Mucosa of rectum (tissue), 2 donors: Measurements from ENCODE around the gene ANO7.
"Not testable (repeated sequence)": the region's sequence is repeated elsewhere in the genome, so short reads cannot be mapped to it uniquely, and the experiment has no call there.

ENCODE experiments used
- H3K27ac ChIP-seq, 2 donors: one replicate each; pipeline ENCODE4 v1.7.0; 2013; ENCODE audit warnings: inconsistent platforms in 2 of 2, low read depth in 2 of 2, low read length in 2 of 2
- H3K27me3 ChIP-seq, 2 donors: one replicate each; pipeline ENCODE4 v1.7.0; 2013; ENCODE audit warnings: low read length in 2 of 2; ENCODE audit not compliant: control insufficient read depth in 2 of 2, insufficient read depth in 2 of 2
- H3K36me3 ChIP-seq, 2 donors: one replicate each; pipeline ENCODE4 v1.7.0; 2013; ENCODE audit warnings: low read length in 2 of 2; ENCODE audit not compliant: control insufficient read depth in 2 of 2, insufficient read depth in 2 of 2
- H3K4me1 ChIP-seq, 2 donors: one replicate each; pipeline ENCODE4 v1.7.0; 2013; ENCODE audit warnings: low read length in 2 of 2, mild to moderate bottlenecking in 1 of 2; ENCODE audit not compliant: control insufficient read depth in 2 of 2, insufficient read depth in 2 of 2
- H3K4me3 ChIP-seq, 2 donors: one replicate each; pipeline ENCODE4 v1.7.0; 2013; ENCODE audit warnings: low read length in 2 of 2
- H3K9ac ChIP-seq, 2 donors: one replicate each; pipeline ENCODE4 v1.7.0; 2013; ENCODE audit warnings: low read length in 2 of 2, low read depth in 1 of 2, mild to moderate bottlenecking in 1 of 2
- H3K9me3 ChIP-seq, 2 donors: one replicate each; pipeline ENCODE4 v1.7.0; 2013; ENCODE audit warnings: low read length in 2 of 2; ENCODE audit not compliant: control insufficient read depth in 2 of 2
- donor health status: healthy.
- donor health status: Normal muscosa, but diverticular disease.

Gene ANO7

GRCh38 chr2:241189856-241190201 lies 1.4 kb downstream of the ANO7 start:
- H3K27me3 ChIP-seq, result no peaks in the 10 kb centered on the region
- H3K9me3 ChIP-seq, result no peaks in the 10 kb centered on the region
- H3K4me1 ChIP-seq, result peaks cover 5 to 6% of the 10 kb centered on the region in 2 donors
- no peaks in the 10 kb centered on the region for H3K36me3 ChIP-seq
- no peak overlapping the region for H3K4me3 ChIP-seq
- H3K9ac ChIP-seq, result no peak overlapping the region
- H3K27ac ChIP-seq, result peak overlapping the region; percentile 37 to 65

- peaks cover 5 to 6% of the 10 kb centered on the region in 2 donors for H3K4me1 ChIP-seq
- no peaks in the 10 kb centered on the region for H3K27me3 ChIP-seq
- no peak overlapping the region for H3K4me3 ChIP-seq
- H3K36me3 ChIP-seq, result no peaks in the 10 kb centered on the region
- no peak overlapping the region for H3K9ac ChIP-seq
- peak overlapping the region; percentile 37 to 65 for H3K27ac ChIP-seq
- no peaks in the 10 kb centered on the region for H3K9me3 ChIP-seq
Measured at GRCh38 chr2:241190291-241190981, 2.0 kb downstream of the ANO7 start.

GRCh38 chr2:241191081-241191480 lies 2.6 kb downstream of the ANO7 start:
- Histone ChIP-seq H3K27me3 (no peaks in the 10 kb centered on the region), H3K36me3 (no peaks in the 10 kb centered on the region), H3K4me1 (peaks cover 5 to 6% of the 10 kb centered on the region in 2 donors), H3K4me3 (no peak overlapping the region), H3K9me3 (no peaks in the 10 kb centered on the region), H3K27ac (peak overlapping the region in 1 of 2 donors; percentile 65), H3K9ac (no peak overlapping the region)

- Histone ChIP-seq H3K9me3 (no peaks in the 10 kb centered on the region), H3K27ac (no peak overlapping the region), H3K9ac (no peak overlapping the region), H3K4me1 (peaks cover under 1 to 4% of the 10 kb centered on the region in 2 donors), H3K27me3 (no peaks in the 10 kb centered on the region), H3K36me3 (no peaks in the 10 kb centered on the region), H3K4me3 (no peak overlapping the region)
Measured at GRCh38 chr2:241193271-241193670, 4.8 kb downstream of the ANO7 start.

GRCh38 chr2:241194811-241195210 lies 6.3 kb downstream of the ANO7 start:
- Histone ChIP-seq H3K9me3 (no peaks in the 10 kb centered on the region), H3K9ac (no peak overlapping the region), H3K36me3 (no peaks in the 10 kb centered on the region), H3K4me3 (no peak overlapping the region), H3K4me1 (peaks cover 0 to 2% of the 10 kb centered on the region in 2 donors), H3K27me3 (no peaks in the 10 kb centered on the region), H3K27ac (no peak overlapping the region)

GRCh38 chr2:241195506-241196130 lies 7.1 kb downstream of the ANO7 start:
- Histone ChIP-seq H3K36me3 (no peaks in the 10 kb centered on the region), H3K9me3 (no peaks in the 10 kb centered on the region), H3K9ac (no peak overlapping the region), H3K27me3 (no peaks in the 10 kb centered on the region), H3K27ac (no peak overlapping the region), H3K4me1 (peaks cover 0 to 2% of the 10 kb centered on the region in 2 donors), H3K4me3 (no peak overlapping the region)

- not testable (repeated sequence) for H3K9ac ChIP-seq, H3K36me3 ChIP-seq, H3K27ac ChIP-seq, H3K4me3 ChIP-seq, H3K9me3 ChIP-seq, H3K4me1 ChIP-seq, H3K27me3 ChIP-seq
Measured at GRCh38 chr2:241197246-241197645, 8.8 kb downstream of the ANO7 start.

GRCh38 chr2:241197947-241198346 lies 9.5 kb downstream of the ANO7 start:
- no peak overlapping the region for H3K9ac ChIP-seq
- no peaks in the 10 kb centered on the region for H3K9me3 ChIP-seq
- peaks cover 0 to 2% of the 10 kb centered on the region in 2 donors for H3K4me1 ChIP-seq
- H3K36me3 ChIP-seq, result no peaks in the 10 kb centered on the region
- no peaks in the 10 kb centered on the region for H3K27me3 ChIP-seq
- no peak overlapping the region for H3K4me3 ChIP-seq
- no peak overlapping the region for H3K27ac ChIP-seq

- H3K4me1 ChIP-seq, result peaks cover 0 to 2% of the 10 kb centered on the region in 2 donors
- H3K4me3 ChIP-seq, result no peak overlapping the region
- no peaks in the 10 kb centered on the region for H3K27me3 ChIP-seq
- no peaks in the 10 kb centered on the region for H3K9me3 ChIP-seq
- H3K27ac ChIP-seq, result no peak overlapping the region
- no peaks in the 10 kb centered on the region for H3K36me3 ChIP-seq
- no peak overlapping the region for H3K9ac ChIP-seq
Measured at GRCh38 chr2:241198381-241199279, 10.2 kb downstream of the ANO7 start.

GRCh38 chr2:241199286-241199685 lies 10.8 kb downstream of the ANO7 start:
- H3K9ac ChIP-seq, result no peak overlapping the region
- H3K36me3 ChIP-seq, result no peaks in the 10 kb centered on the region

More at GRCh38 chr2:241199286-241199685, 10.8 kb downstream of the ANO7 start:
- H3K9me3 ChIP-seq, result no peaks in the 10 kb centered on the region
- H3K27ac ChIP-seq, result no peak overlapping the region
- no peaks in the 10 kb centered on the region for H3K27me3 ChIP-seq
- no peak overlapping the region for H3K4me3 ChIP-seq
- peaks cover 0 to 2% of the 10 kb centered on the region in 2 donors for H3K4me1 ChIP-seq
